ENCODE results near the gene INHBA.

INHBA gene

DNA sequence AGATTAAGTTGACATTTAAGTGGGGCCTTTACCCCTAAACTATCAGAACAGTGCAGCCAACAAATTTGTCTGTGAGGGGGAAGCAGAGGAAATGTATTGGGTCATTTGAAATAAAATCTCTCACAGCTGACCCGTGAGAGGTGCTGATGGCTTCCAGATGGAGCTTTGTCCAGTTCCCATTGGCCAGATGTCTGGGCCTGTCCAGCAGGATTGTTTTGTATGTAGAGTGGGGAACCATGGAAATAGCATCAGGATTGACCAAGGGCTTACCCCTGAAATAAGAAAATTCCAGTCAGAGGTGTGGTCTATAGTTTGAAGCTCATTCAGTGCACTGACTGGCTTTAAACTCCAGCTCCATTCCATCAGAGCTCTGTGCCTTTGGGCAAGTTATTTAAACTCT, 50.6 kb downstream of the INHBA start:
- H3K4me3 ChIP-seq (ENCODE audit: low read depth, low read length): no peak overlapping the region
- no peak for DNase-seq (ENCODE audit: low read depth)
- TF ChIP-seq, protein P1, sequence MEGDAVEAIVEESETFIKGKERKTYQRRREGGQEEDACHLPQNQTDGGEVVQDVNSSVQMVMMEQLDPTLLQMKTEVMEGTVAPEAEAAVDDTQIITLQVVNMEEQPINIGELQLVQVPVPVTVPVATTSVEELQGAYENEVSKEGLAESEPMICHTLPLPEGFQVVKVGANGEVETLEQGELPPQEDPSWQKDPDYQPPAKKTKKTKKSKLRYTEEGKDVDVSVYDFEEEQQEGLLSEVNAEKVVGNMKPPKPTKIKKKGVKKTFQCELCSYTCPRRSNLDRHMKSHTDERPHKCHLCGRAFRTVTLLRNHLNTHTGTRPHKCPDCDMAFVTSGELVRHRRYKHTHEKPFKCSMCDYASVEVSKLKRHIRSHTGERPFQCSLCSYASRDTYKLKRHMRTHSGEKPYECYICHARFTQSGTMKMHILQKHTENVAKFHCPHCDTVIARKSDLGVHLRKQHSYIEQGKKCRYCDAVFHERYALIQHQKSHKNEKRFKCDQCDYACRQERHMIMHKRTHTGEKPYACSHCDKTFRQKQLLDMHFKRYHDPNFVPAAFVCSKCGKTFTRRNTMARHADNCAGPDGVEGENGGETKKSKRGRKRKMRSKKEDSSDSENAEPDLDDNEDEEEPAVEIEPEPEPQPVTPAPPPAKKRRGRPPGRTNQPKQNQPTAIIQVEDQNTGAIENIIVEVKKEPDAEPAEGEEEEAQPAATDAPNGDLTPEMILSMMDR (IDR thresholded peaks at IDR 0.05; ENCODE audit: insufficient read depth, low read depth, low read length, missing control alignments): no peak

DNA sequence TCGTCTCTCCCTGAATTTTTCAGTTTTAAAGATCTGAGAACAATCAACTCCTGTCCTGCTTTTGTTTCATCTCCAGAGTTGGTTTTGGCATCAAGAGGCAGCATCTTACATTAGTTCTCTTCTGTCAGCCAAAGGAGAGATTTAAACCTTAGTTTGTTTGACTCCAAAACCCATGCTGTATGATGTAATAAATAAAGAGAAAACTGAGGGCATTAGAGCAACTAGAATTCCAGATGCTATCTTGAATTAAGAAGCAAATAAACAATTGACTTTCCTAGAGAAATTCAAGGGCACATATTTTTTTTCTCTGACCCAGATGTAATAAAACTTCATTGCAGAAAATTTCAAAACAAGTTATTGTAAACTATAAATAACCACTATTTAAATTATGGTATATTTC, 54.4 kb downstream of the INHBA start:
- H3K4me3 ChIP-seq (ENCODE audit: low read depth, low read length): no peak overlapping the region
- no peak for DNase-seq (ENCODE audit: low read depth)
- TF ChIP-seq, protein P1 (IDR thresholded peaks at IDR 0.05; ENCODE audit: insufficient read depth, low read depth, low read length, missing control alignments): no peak

DNA sequence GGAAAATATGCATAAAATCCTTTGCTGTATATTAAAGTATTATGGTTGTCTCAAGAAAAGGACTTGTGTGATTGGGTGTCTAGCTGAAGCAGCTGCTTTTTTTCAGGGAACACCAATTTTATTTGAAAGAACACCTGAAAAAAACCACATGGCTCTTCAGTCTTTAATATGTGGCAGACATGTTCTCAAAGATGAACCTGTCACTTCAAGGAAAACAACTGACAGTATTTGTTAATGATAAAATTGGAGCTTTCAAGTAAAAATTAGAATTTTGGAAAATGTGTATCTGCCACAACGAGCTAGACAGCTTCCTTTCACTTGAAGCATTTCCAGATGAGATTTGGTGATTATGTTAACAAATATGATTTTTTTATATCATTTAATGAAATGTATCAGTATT, 59.3 kb downstream of the INHBA start:
- TF ChIP-seq, protein P1 (IDR thresholded peaks at IDR 0.05; ENCODE audit: insufficient read depth, low read depth, low read length, missing control alignments): no peak
- no peak for DNase-seq (ENCODE audit: low read depth)
- H3K4me3 ChIP-seq (ENCODE audit: low read depth, low read length): no peak overlapping the region

DNA sequence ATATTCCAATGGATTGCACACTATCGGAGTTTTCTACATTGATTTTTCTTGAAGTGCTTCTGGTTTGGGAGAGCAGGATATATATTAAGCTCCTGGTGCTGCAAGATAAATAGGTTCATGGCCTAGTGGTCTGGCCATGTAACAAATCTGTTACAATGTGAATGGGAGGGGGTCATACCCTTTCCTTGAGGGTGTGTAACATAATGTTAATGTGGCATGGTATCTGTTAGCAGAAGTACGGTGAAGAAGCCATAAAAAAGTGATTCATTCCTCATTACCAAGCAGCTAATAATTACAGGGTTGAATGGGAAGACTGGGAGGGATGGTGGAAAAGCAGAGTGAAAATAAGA, 61.2 kb downstream of the INHBA start:
- TF ChIP-seq, protein P1 (IDR thresholded peaks at IDR 0.05; ENCODE audit: insufficient read depth, low read depth, low read length, missing control alignments): no peak
- no peak for DNase-seq (ENCODE audit: low read depth)
- H3K4me3 ChIP-seq (ENCODE audit: low read depth, low read length): no peak overlapping the region

DNA sequence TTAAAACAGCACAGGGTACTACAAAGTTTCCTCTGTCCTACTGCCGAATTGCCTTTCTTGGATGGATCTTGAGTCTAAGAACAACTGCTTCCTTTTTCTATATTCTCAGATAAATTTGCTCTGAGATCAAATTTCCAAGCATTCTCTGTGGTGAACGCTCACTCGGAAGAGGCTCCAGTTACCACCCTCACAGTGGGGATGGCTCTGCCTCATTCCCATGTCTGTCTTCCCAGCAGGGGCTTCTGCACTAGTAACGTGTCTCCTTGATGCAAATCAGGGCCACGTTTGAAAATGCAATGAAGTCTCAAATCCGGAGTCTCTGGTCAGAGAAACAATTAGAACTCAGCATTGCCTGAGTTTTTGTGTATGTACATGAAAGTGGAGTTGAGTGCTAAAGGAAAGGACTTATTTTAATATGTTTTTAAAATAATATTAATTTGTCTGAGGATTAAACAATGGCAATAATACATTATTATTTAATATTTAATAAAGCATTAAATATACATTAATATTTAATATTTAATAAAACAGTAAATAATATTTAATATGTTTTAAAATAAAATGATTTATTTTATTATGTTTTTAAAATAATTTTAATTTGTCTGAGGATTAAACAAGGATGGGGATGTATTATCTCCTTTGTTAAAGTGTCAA, 61.8 kb downstream of the INHBA start:
- DNase-seq (ENCODE audit: low read depth): no peak
- TF ChIP-seq, protein P1 (IDR thresholded peaks at IDR 0.05; ENCODE audit: insufficient read depth, low read depth, low read length, missing control alignments): no peak
- H3K4me3 ChIP-seq (ENCODE audit: low read depth, low read length): no peak overlapping the region

DNA sequence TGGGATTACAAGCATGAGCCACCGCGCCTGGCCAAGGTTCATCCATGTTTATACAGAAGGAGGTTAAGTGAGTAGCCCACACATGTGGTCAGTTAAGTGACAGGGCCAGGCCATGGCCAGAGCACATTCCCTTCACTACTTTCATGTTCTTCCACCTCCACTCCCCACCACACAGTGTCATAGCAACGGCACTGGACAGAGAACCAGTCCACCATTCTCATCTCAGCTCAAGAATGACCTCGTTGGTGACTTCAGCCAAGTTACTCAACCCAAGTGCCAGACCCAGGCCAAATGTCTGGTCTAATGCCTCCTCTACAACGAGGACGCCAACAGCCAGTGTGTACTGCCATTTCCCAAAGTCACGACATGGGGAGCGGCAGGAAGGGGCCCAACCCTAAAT, 62.4 kb downstream of the INHBA start:
- no peak overlapping the region for H3K4me3 ChIP-seq (ENCODE audit: low read depth, low read length)
- TF ChIP-seq, protein P1 (IDR thresholded peaks at IDR 0.05; ENCODE audit: insufficient read depth, low read depth, low read length, missing control alignments): no peak
- DNase-seq (ENCODE audit: low read depth): no peak

DNA sequence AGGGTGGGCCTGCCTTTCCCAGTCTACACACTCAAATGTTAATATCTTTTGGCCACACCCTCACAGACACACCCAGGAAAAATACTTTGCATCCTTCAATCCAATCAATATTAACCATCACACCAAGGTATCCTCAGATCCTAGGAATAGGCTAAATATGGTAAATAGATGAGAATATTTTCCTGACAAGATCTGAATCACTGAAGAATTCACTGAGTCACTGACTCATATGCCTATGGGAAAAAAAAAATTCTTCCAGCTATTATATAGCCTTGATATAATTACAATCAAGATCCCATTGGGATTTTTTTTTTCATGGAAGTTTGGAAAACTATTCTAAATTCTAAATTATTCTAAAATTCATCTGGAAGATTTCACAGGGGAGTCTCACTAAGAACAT, 65.8 kb downstream of the INHBA start:
- DNase-seq (ENCODE audit: low read depth): no peak
- TF ChIP-seq, protein P1 (IDR thresholded peaks at IDR 0.05; ENCODE audit: insufficient read depth, low read depth, low read length, missing control alignments): no peak
- H3K4me3 ChIP-seq (ENCODE audit: low read depth, low read length): no peak overlapping the region
